Measurements from ENCODE around the gene ZNF749. TPM values are rescaled to one million over a fixed set of nuclear protein-coding genes. Genes with fewer than 3 reads are reported as not detected.

Gene ZNF749
- 24.4 and 30.3 TPM in 2 replicates for total RNA-seq (2021; fragmentation: NEBNext Ultra II Directional; extraction: Animal tissue kit (Norgen Biotek cat#: 25700))
- polyA plus RNA-seq (2011; rRNA removed) = 15.2 and 20.4 TPM in 2 replicates
- polyA plus RNA-seq (2011; cell fraction: cytosol; rRNA removed) = 19.3 TPM
- polyA plus RNA-seq (2011; cell fraction: nucleus; rRNA removed) = 26.8 TPM
- 17.4 to 18.3 TPM (median 18.1 TPM) in 4 replicates for polyA plus RNA-seq (2012, experiment 1 of 2)
- polyA plus RNA-seq (2012, experiment 2 of 2) = 13.4 TPM
- 26.0 TPM for polyA plus RNA-seq (2013, experiment 1 of 2)
- 26.6 TPM for polyA plus RNA-seq (2013, experiment 2 of 2)
- 30.4 and 45.7 TPM in 2 replicates for polyA minus RNA-seq (2011; rRNA and poly(A)+ RNA removed)
- polyA minus RNA-seq (2011; cell fraction: cytosol; rRNA and poly(A)+ RNA removed) = 20.7 TPM
- polyA minus RNA-seq (2011; cell fraction: nucleus; rRNA and poly(A)+ RNA removed) = 35.9 TPM
- long read RNA-seq, experiment 1, partial matches to known transcripts = 0 of 8 reads
- long read RNA-seq, experiment 1, other reads (novel, unspliced or antisense) = 6 of 8 reads
- long read RNA-seq, experiment 2 = 0 reads

DNA sequence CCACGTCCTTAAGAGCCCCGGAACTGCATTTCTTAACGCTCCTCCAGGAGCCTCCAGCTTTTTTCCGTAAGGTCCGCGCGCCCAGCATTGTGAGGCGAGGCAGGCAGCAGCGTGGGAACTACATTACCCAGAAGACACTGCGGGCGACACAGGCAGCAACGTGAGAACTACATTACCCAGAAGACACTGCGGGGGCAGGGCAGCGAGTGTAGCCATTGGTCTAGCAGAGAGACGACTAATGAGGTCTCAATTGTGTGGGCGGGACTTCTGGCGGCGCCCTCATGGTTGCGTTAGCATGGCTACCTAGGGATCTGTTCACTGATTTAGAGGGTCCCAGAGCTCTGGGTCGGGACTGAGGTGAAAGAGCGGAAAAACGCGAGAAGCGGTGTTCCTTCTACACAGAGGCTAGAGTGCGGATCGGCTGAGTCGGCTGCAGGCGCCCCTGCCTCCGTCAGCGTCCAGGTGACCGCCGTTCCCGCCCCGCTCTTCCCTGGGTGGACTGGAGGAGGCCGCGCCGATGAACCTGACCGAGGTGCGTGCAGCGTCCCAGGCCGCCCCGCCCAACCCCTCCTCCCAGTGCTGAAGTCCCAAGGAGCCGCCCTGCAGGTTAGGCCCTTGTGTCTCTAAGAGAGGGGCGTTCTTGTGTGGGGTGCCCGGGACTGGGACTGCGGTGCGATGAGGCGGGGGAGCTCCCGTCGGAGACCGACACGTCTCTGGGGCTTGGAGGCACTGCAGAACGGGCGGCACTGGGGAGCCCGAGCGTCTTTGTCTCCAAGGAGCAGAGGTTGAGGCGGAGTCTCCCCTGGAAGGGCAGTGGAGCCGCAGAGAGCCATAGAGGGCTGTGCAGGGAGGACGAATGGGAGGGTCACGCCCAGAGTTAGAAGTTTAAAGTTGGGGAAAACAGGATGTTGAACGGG lies at the start of gene ZNF749:
ZNF749 (plus strand) TSS at position 264 of the 917 bp plus-strand sequence; CDS start at position 518, 254 bp downstream.
- Histone ChIP-seq H4K8ac (ENCODE audit: extremely low read depth, insufficient read depth, low read length) (peak within 1 kb of the TSS; percentile 88; the same call in 1 of the 2 replicates), H3K23me2 (ENCODE audit: low read depth, low read length) (peaks cover 4% of the 10 kb centered on the region), H3K23ac (ENCODE audit: insufficient read length) (no peak within 1 kb of the TSS), H3K4me2 (ENCODE audit: insufficient read depth in 1 of 2, low read depth in 2 of 2, low read length in 2 of 2) (peak within 1 kb of the TSS; percentile 85 to 89), H3K79me2 (ENCODE audit: control insufficient read depth in 1 of 2, insufficient read depth in 2 of 2, low read length in 2 of 2) (peaks cover 20 to 46% of the 10 kb centered on the region in 2 experiments), H3K4me1 (replicated peaks in 1 of 4; ENCODE audit: control insufficient read depth in 3 of 4, insufficient read depth in 4 of 4, low read length in 3 of 4) (peaks cover 0 to 7% (median under 1%) of the 10 kb centered on the region in 4 experiments; a peak in 2 of 7 replicates), H2BK12ac (ENCODE audit: low read depth, low read length) (peak within 1 kb of the TSS; percentile 13; the same call in 1 of the 2 replicates), H3K9me3 (ENCODE audit: insufficient read depth in 2 of 2, low read depth in 1 of 2, low read length in 1 of 2) (no peaks in the 10 kb centered on the region; a peak in 1 of 4 replicates), H2AFZ (ENCODE audit: low read length) (peak within 1 kb of the TSS; percentile 52; the same call in 1 of the 2 replicates), H2BK5ac (ENCODE audit: low read depth, low read length) (peak within 1 kb of the TSS; percentile 79), H2BK20ac (ENCODE audit: low read length) (no peak within 1 kb of the TSS), H2BK120ac (replicated peaks; ENCODE audit: low read depth, low read length) (no peak within 1 kb of the TSS), H3K18ac (ENCODE audit: extremely low read depth, low read length) (peak within 1 kb of the TSS; percentile 93), H3K36me3 (ENCODE audit: control insufficient read depth in 2 of 4, insufficient read depth in 4 of 4, low read length in 3 of 4) (peaks cover 0 to 5% (median 3%) of the 10 kb centered on the region in 4 experiments; a peak in 2 of 8 replicates), H4K20me1 (replicated peaks in 1 of 2; ENCODE audit: control insufficient read depth in 1 of 2, insufficient read depth in 2 of 2, low read length in 2 of 2) (peaks cover 0 to 10% of the 10 kb centered on the region in 2 experiments), H3K56ac (replicated peaks; ENCODE audit: insufficient read length, low read depth, low read length) (peak within 1 kb of the TSS; percentile 67), H4K91ac (replicated peaks; ENCODE audit: insufficient read length, low read length) (peak within 1 kb of the TSS; percentile 8), H3K27ac (ENCODE audit: low read depth, low read length) (peak within 1 kb of the TSS; percentile 88), H3K9ac (replicated peaks in 1 of 4; ENCODE audit: extremely low read depth in 1 of 4, low read depth in 3 of 4, low read length in 3 of 4) (peak within 1 kb of the TSS; percentile 79 to 94 (median 92)), H4K5ac (ENCODE audit: insufficient read length, low read depth, low read length) (peak within 1 kb of the TSS; percentile 55), H3K27me3 (replicated peaks in 1 of 4; ENCODE audit: control insufficient read depth in 3 of 4, extremely low read depth in 1 of 4, insufficient read depth in 3 of 4, low read length in 3 of 4) (no peaks in the 10 kb centered on the region), H3K4me3 (ENCODE audit: extremely low read depth in 1 of 4, insufficient read depth in 2 of 4, low read depth in 3 of 4, low read length in 4 of 4) (peak within 1 kb of the TSS; percentile 75 to 89 (median 81)), H2BK15ac (ENCODE audit: low read length) (0 out of 2 replicates have a peak within 1 kb of the TSS, but pooled peaks have one; percentile 54), H3K79me1 (ENCODE audit: low read depth, low read length) (peaks cover 17% of the 10 kb centered on the region), H3K14ac (ENCODE audit: insufficient read length) (no peak within 1 kb of the TSS), H3K4ac (replicated peaks; ENCODE audit: insufficient read length, low read depth, low read length) (peak within 1 kb of the TSS; percentile 40), H2AK5ac (ENCODE audit: low read depth, low read length) (no peak within 1 kb of the TSS)
- POLR2A ChIA-PET (ENCODE audit: partially characterized antibody) = interaction anchor here (0.8 to 7.0 kb wide), 30 partner anchors 10 to 475 kb away, joined by 3 to 49 read pairs (median 4); partner anchors contain the start of genes TRAPPC2B, ZNF154, ZNF17 and ZNF419
- FAIRE-seq (peak; percentile 96), DNase-seq (ENCODE audit: low read depth in 1 of 2, low spot score in 2 of 2) (peak; percentile 95 to 97)
- WGBS, 2 experiments (ENCODE audit: extremely low coverage in 1 of 2, insufficient coverage in 1 of 2, insufficient read length in 1 of 2, insufficient replicate concordance in 2 of 2, low coverage in 1 of 2, low lambda C conversion rate in 2 of 2, missing lambda C conversion rate in 1 of 2) = 2% methylated on average over 49 of the region's 61 CpGs; no CpG with 5 or more reads in 1 of the 2 experiments
- CTCF ChIA-PET (ENCODE audit: partially characterized antibody) = interaction anchor here (0.7 to 3.6 kb wide), 5 partner anchors 8 to 52 kb away, joined by 3 to 10 read pairs (median 3); partner anchors contain the start of genes ZNF419 and ZNF772
- peak in 1 of 2 experiments; percentile 62; a peak in 1 of 4 replicates for TF ChIP-seq SIN3A (conservative IDR thresholded peaks at IDR 0.05 in 1 of 2, IDR thresholded peaks at IDR 0.05 in 1 of 2; ENCODE audit: low read depth in 1 of 2, low read length in 2 of 2)
- peak; percentile 72 for TF ChIP-seq TBP (IDR thresholded peaks at IDR 0.05; ENCODE audit: low read depth, low read length)
- peak; percentile 52 to 93 for TF ChIP-seq POLR2A (IDR thresholded peaks at IDR 0.05; ENCODE audit: control extremely low read depth in 1 of 2, low read depth in 2 of 2, low read length in 2 of 2)
- TF ChIP-seq, protein P1, sequence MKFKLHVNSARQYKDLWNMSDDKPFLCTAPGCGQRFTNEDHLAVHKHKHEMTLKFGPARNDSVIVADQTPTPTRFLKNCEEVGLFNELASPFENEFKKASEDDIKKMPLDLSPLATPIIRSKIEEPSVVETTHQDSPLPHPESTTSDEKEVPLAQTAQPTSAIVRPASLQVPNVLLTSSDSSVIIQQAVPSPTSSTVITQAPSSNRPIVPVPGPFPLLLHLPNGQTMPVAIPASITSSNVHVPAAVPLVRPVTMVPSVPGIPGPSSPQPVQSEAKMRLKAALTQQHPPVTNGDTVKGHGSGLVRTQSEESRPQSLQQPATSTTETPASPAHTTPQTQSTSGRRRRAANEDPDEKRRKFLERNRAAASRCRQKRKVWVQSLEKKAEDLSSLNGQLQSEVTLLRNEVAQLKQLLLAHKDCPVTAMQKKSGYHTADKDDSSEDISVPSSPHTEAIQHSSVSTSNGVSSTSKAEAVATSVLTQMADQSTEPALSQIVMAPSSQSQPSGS (IDR thresholded peaks at IDR 0.05; ENCODE audit: low read length) = no peak
- TF ChIP-seq EGR1 (IDR thresholded peaks at IDR 0.05; ENCODE audit: borderline replicate concordance, low read depth, low read length) = peak; percentile 72; the same call in 1 of the 2 replicates
- no peak for TF ChIP-seq CHD1 (IDR thresholded peaks at IDR 0.05; ENCODE audit: low read depth, low read length)
